Putamen (tissue), 1 donor: ENCODE results near the gene COX17.
"Not testable (repeated sequence)": the region's sequence is repeated elsewhere in the genome, so short reads cannot be mapped to it uniquely, and the experiment has no call there.

ENCODE experiments used
- DNase-seq: peaks from one replicate; pipeline ENCODE4 v3.0.0-alpha.2; 2016; ENCODE audit warnings: low spot score

COX17 gene

GRCh38 chr3:119676771-119677640 lies at the start of gene COX17:
COX17 (minus strand) TSS chr3:119677406; CDS start chr3:119677310, 96 bp downstream.
- peak; percentile 95 for DNase-seq

- DNase-seq = no peak
These were observed 49.7 kb upstream of the COX17 start for GRCh38 chr3:119726909-119727308.

- DNase-seq = no peak
These were observed 45.8 kb upstream of the COX17 start for GRCh38 chr3:119723022-119723421.

GRCh38 chr3:119717520-119717919 lies 40.3 kb upstream of the COX17 start:
- no peak for DNase-seq

- no peak for DNase-seq
These were observed 39.8 kb upstream of the COX17 start for GRCh38 chr3:119716998-119717397.

- DNase-seq = no peak
These were observed 37.9 kb upstream of the COX17 start for GRCh38 chr3:119715105-119715504.

- no peak for DNase-seq
These were observed 26.8 kb upstream of the COX17 start for GRCh38 chr3:119703820-119704531.

GRCh38 chr3:119702530-119703527 lies 25.6 kb upstream of the COX17 start, which contains the start of gene CFAP91:
CFAP91 (plus strand) TSS chr3:119703022; CDS start chr3:119703099, 77 bp downstream.
- peak; percentile 92 for DNase-seq

- DNase-seq = no peak
These were observed 23.9 kb upstream of the COX17 start for GRCh38 chr3:119700920-119701734.

GRCh38 chr3:119700269-119700919 lies 23.2 kb upstream of the COX17 start:
- DNase-seq = no peak

GRCh38 chr3:119697394-119697793 lies 20.2 kb upstream of the COX17 start:
- no peak for DNase-seq

GRCh38 chr3:119695480-119695879 lies 18.3 kb upstream of the COX17 start:
- no peak for DNase-seq

GRCh38 chr3:119690043-119690656 lies 12.9 kb upstream of the COX17 start:
- DNase-seq = no peak

GRCh38 chr3:119683421-119683820 lies 6.2 kb upstream of the COX17 start:
- no peak for DNase-seq

- no peak for DNase-seq
These were observed 4.1 kb upstream of the COX17 start for GRCh38 chr3:119681279-119681678.

GRCh38 chr3:119679874-119680273 lies 2.7 kb upstream of the COX17 start:
- DNase-seq = no peak

GRCh38 chr3:119678209-119678608 lies 1.0 kb upstream of the COX17 start:
- DNase-seq = not testable (repeated sequence)

- no peak for DNase-seq
These were observed 382 bp upstream of the COX17 start for GRCh38 chr3:119677641-119677934.

- DNase-seq = no peak
These were observed 1.2 kb downstream of the COX17 start for GRCh38 chr3:119676020-119676419.

- no peak for DNase-seq
These were observed 1.9 kb downstream of the COX17 start for GRCh38 chr3:119675188-119675874.
